Activated CD8-positive, alpha-beta memory T cell treated with anti-CD3 and anti-CD28 coated beads, Interleukin-2, amount 50 U/mL, for 4 hours (primary cell): ENCODE data around the gene BANP.

Experiments used
- DNase-seq: peaks from one replicate; pipeline ENCODE4 v3.0.0-alpha.2; 2020

The BANP gene

DNA sequence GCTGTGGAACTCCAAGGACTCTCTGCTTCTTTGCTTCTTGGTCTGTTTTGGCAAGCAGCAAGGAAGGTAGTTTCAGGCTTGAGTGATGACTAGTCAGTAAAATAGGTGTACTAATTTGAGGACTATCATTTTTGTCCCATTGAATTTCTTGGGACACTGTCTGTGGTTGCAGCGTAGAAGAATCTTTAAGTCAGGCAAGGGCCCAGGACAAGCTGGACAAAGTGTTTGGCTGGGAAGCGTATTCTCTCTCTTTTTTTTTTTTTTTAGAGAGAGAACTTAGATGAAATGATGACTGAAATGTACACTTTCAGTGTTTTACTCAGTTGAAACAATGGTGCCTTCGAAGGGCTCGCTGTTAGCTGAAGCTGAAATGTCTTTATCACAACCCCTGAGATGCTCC lies 105.0 kb downstream of the BANP start:
- no peak for DNase-seq

- DNase-seq, result no peak
Measured at GRCh38 chr16:88057656-88058055, 106.4 kb downstream of the BANP start.

GRCh38 chr16:88058136-88058535 lies 106.9 kb downstream of the BANP start:
- no peak for DNase-seq

GRCh38 chr16:88058817-88059216 lies 107.6 kb downstream of the BANP start:
- no peak for DNase-seq

GRCh38 chr16:88059701-88060386 lies 108.6 kb downstream of the BANP start:
- no peak for DNase-seq

DNA sequence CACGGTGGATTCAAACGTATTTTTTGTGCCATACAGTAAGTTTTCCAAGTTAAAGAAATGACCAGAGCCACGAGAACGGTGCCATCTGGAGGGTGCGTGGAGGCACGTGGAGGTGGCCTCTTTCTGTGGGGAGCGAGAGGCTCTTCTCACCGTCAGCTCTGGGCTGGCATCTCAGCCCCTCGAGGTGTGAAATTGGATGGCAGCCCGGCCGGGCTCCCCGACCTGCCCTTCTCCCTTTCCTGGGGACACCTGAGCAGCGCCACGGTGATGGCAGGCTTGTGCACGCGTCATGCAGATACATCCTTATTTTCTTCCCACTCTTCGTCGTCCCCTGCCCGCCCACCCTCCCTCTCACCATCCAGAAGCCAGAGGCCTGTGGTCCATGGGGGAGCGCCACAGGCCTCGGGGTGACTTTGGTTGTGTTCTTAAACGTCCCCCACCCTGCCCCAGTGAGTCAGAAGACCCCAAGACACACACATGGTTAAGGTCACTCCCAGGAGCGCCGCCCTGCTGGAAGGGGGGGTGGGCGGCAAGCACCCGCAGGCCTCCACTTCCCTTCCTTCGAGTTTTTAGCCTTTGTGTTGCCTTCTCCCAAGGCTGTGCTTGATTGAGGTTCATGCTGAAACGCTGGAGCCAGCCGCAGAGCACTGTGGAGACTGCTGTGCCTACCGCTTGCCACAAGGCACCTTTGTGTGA lies 109.4 kb downstream of the BANP start:
- no peak for DNase-seq

GRCh38 chr16:88061346-88062110 lies 110.3 kb downstream of the BANP start:
- no peak for DNase-seq

DNA sequence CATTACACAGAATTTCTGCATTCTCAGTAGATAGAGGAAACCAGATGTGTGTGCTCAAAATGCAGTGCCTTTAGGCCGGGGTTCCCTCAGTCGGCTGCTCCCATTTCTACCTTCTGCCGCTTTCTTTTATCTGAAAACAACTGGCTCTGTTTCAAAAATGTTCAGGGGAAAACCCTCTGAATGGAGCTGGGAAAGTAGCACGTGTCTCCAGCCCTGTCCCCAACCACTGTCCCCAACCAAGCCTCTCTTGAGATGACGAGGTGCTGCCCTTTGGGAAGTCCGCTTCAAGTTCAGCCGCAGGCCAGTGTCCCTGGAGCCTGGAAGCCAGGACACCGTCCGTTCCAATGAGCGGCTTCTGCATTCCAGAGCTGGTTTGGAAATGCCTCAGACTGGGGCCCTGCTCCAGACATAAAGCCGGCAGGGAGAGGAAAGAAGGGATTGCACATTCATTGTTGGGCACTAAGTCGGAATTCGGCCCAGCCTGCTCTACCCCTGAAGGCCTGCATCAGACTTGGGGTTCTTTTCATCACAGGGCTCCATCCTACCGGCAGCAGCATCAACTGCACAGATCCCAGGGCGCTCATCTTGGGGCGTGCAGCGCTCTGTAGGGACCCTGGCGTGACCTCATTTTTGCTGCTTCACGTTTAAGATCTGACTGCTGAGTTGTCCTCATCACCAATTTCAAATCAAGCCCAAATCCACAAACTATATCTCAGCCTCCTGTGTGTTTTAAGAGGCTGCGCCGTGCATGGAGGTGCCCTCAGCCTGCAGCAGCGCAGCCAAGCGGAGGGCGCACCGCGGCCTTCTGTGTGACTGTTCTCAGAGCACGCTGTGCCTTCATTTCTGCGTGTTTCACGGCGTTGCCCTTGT lies 111.3 kb downstream of the BANP start:
- DNase-seq, result no peak

- DNase-seq, result no peak
Measured at GRCh38 chr16:88063211-88063773, 112.1 kb downstream of the BANP start.

DNA sequence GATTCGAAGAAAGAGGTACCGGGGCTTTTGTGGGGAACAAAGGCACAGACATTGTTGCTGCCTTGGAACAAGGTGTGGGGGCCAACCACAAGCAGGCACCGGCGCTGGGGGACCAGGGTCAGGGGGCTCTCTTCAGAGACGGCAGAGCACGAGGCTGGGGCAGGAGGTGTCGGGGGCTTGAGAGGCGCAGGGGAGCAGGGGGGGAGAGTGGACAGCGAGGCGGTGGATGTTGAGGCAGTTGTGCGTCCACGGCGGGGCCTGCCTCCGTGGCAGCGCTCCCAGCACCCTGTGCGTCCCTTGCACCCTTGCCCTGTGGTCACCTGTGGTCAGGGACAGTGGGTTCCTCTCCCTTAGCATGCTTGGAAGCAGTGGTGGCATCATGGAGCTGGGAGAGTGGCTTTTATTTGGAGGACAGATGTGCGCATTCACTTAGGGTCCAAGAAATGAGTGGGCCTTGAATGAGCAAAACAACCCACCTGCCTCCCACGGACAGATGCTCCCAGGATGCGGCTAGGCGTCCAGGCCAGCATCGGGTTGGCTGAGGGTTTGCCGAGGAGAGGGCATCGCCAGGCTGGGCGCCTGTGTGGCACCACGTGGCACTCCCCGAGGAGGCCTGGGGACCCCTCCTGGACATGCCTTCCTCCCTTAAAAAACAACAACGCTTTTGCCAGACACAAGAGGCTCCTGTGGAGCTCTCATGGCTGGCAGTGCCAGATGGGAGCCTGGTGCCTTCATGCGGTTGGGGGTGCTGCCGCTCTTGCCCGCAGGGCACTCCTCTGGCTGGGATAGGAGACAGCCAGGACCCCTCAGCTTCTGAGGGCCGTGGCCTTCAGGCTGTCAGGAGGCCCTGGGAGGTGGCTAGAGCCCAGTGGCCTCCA lies 113.0 kb downstream of the BANP start:
- DNase-seq, result no peak

DNA sequence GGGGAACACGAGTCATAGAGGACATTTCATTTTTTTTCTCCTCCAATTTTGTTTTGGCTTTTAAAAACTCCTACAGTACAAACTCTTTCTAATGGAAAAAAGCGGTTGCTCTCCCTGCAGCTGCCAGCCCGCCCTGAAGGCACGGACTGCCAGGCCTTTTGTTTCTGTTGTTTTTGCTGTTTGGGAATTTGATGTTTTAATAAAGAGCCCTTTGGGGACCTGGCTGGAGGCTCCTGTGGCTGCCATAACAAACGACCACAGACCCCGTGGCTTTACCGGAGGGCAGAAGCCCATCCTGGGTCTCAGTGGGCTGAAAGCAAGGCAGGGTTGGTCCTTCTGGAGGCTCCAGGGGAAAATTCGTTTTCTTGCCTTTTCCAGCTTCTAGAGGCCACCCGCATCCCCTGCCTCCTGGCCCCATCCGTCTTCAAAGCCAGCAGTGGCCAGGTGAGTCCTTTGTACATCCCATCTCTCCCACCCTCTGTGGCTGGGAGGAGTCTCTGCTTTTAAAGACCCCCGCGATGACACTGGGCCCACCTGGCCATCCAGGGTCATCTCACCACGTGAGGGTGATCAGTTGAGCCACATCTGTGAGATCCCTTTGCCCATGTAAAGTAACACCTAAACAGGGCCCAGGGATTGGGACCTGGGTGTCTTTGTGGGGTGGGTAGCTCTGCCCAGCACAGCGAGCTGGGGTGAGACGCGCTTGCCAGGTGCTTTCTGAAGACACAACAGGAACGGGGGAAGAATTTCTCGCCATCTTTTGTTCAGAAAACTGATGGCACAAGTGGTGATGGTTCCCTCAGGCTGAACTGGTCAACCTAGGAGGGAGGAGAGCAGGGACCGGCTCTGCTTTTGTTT lies 113.9 kb downstream of the BANP start:
- DNase-seq, result no peak

DNA sequence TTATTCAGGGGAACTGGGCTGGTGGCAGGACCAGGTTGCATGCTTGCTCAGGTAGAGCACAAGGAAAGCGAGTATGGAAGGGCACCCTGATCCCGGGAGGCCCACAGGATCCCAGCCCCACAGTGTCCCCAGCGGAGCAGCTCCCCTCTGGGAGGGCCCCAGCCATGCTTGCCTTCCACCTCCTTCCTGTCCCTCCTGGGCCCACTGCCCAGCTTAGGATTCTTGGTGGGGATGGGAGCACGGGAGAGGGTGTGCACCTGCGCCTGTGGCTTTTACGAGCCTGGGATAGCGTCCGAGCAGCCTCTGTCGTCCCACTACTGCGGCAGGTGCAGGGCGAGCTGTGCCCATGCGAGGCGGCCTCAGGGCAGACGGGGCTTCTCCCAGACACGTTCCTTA lies 114.5 kb downstream of the BANP start:
- no peak for DNase-seq

GRCh38 chr16:88066234-88066633 lies 115.0 kb downstream of the BANP start:
- DNase-seq, result no peak

- DNase-seq, result peak; percentile 8
Measured at GRCh38 chr16:88066680-88067529, 115.7 kb downstream of the BANP start.

- DNase-seq, result peak; percentile 14
Measured at GRCh38 chr16:88067530-88068411, 116.5 kb downstream of the BANP start.

GRCh38 chr16:88068476-88069396 lies 117.5 kb downstream of the BANP start:
- DNase-seq, result no peak
